Fibroblast of skin of left biceps (primary cell): ENCODE results near the gene NLRP8.
"Not testable (repeated sequence)": the region's sequence is repeated elsewhere in the genome, so short reads cannot be mapped to it uniquely, and the experiment has no call there.

Experiments
- DNase-seq, 2 experiments: peaks; one replicate each; pipeline ENCODE4 v3.0.0-alpha.2; 2013; ENCODE audit warnings: low read depth in 2 of 2

Gene NLRP8

GRCh38 chr19:55973982-55974381 lies 26.4 kb downstream of the NLRP8 start:
- no peak for DNase-seq

GRCh38 chr19:55980415-55980814 lies 32.8 kb downstream of the NLRP8 start:
- no peak for DNase-seq

DNA sequence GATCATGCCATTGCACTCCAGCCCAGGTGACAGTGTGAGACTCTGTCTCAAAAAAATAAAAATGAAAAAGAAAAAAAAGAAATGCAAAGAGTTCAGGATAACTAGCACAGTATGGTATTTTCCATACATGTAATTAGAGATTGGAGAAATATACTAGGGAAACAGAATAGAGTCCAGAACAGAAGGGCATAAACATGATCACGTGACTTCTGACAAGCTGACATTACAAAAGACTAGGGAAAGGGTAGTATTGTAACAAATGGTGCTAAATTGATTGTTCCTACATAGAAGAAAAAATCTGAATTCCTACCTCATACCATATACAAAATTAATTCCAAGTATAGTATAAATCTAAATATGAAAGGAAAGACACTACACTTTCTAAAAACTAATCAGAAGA lies 37.6 kb downstream of the NLRP8 start:
- no peak for DNase-seq

DNA sequence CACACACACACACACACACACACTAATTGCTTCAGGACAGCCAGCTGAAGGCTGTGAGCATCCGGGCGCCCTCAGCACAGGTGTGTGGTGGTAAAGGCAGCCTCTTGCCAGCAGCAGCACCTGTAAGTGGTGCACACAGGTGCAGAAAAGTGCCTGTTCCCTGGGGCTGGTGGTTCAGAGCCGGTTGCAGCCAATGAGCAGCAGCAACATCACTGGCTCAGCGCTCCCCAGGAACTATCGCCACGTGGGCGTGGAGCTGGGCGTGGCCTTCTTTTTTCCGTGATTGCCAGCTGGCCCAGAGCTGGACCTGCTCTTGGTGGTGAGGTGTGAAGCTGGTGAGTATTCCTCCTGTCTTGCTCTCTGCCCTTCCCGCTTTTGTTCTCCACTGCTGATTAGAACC lies 38.9 kb downstream of the NLRP8 start, which contains the start of gene NLRP5:
Gene NLRP5 (plus strand): TSS at position 289 of the 400 bp plus-strand sequence.
- DNase-seq, result no peak

DNA sequence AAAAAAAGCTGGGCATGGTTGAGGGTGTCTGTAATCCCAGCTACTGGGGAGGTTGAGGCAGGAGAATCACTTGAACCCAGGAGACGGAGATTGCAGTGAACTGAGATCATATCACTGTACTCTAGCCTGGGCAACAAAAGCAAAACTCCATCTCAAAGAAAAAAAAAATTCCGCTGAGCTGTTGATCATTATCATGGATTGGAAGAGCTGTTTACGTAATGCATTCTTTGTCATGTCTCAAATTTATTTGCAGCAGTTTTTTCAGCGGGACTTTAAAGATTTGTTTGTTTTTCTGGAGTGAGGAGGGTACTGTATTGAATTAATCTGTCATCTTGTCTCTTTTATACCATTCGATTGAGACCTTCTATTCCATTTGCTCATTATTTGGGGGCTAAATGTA lies 43.2 kb downstream of the NLRP8 start:
- DNase-seq, result no peak

- no peak for DNase-seq
Observed at GRCh38 chr19:55993492-55993891, 45.9 kb downstream of the NLRP8 start.

DNA sequence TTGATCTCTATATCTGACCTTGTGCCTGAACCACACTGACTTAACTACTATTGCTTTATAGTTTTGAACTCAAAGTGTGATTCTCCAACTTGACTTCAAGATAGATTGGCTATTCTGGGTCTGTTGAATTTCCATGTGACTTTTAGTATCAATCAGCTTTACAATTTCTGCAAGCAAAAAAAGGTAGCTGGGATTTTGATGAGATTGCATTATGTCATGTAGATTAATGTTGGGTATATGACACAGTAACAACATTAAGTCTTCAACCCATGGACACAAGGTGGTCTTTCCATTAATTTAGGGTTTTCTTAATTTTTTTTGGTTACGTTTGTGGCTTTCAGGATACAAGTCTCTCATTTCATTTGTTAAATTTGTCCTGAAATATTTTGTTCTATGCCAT lies 67.1 kb downstream of the NLRP8 start:
- no peak for DNase-seq

DNA sequence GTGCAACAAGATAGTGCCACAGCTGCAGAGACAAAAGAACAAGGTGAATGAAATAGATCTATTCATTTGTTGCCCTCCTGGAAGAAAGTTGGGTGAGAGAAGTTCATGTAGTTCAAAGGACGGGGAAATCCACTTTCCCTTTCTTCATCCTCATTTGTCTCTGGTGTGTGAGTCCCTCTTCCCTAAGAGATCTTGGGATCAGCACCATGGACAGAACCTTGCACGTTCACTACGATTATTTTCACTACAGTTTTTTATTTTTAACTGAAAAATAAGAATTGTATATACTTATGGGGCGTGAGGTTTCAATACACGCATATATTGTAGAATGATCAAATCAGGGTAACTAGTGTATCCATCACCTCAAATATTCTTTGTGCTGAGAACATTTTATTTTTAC lies 68.1 kb downstream of the NLRP8 start:
- no peak for DNase-seq

DNA sequence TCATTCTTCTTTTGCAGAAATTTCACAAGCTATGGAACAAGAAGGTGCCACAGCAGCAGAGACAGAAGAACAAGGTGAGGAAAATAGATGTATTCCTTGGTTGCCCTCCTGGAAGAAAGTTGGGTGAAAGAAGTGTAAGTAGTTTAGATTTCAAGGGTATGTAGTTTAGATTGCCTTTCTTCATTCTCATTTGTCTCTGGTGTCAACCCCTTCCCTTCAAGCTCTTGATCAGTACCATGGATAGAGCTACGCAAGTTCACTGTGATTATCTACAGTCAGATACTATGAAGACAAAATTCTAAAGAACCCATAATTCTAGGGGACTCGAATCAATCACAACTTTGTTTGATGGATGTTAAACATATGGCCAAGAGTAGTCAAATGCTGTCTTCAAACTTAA lies 71.7 kb downstream of the NLRP8 start:
- DNase-seq, result not testable (repeated sequence)

DNA sequence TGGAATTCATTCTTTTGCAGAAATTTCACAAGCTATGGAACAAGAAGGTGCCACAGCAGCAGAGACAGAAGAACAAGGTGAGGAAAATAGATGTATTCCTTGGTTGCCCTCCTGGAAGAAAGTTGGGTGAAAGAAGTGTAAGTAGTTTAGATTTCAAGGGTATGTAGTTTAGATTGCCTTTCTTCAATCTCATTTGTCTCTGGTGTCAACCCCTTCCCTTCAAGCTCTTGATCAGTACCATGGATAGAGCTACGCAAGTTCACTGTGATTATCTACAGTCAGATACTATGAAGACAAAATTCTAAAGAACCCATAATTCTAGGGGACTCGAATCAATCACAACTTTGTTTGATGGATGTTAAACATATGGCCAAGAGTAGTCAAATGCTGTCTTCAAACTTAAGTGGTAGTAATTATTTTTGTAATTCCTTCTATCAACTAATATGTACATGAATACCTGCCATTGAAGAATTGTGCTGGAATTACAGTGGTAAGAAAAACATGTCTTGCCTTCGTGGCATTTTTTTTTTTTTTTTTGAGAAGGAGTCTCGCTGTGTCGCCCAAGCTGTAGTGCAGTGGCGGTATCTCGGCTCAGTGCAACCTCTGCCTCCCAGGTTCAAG lies 72.8 kb downstream of the NLRP8 start:
- not testable (repeated sequence) for DNase-seq

DNA sequence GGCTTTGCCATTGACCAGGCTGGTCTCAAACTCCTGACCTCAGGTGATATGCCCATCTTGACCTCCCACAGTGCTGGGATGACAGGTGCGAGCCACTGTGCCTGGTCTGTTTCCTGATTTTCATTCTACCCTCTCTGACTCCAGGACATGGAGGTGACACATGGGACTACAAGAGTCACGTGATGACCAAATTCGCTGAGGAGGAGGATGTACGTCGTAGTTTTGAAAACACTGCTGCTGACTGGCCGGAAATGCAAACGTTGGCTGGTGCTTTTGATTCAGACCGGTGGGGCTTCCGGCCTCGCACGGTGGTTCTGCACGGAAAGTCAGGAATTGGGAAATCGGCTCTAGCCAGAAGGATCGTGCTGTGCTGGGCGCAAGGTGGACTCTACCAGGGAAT lies 79.1 kb downstream of the NLRP8 start:
- no peak for DNase-seq
